ENCODE results near the gene KLHL35. TPM values are rescaled to one million over a fixed set of nuclear protein-coding genes. Genes with fewer than 3 reads are reported as not detected.
"Not testable (repeated sequence)": the region's sequence is repeated elsewhere in the genome, so short reads cannot be mapped to it uniquely, and the experiment has no call there.

The KLHL35 gene
- total RNA-seq, 4 donors from 2014 or later = 2.5 TPM; not detected in 3

DNA sequence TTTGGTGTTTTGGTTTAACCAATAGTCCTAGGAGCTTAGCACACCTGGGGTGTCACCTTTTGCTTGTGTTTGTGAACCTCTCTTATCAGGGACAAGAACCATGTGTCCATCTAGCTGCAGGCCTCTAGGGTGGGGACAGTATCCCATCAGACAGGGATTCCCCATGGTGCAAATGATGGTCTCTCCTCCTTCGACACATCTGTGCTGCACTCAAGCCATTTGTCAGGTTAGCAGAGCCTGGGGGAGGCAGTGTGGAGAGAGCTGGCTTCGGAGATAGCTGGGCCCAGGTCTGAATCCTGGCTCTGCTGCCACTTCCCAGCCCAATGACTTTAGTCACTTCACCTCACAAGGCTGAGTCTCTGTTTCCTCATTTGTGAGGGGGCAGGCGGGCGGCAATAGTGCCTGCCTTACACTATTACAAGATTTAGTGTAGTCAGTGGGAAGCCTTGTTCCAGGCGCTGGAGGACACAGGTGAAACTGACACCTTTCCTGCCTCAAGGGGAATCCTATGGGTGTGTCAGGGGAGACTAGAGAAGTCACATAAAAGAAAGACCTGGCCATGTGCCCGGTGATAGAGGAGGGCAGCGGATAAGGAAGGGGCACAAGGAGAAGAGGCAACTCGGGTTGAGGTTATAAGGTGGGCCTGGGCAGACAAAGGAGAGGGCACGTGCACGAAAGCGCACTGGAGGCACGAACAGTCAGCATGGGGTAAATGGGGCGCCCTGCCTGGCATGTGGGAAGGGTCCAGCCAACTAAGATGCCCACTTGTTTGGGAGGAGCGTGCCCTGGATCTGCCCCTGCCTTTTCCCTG lies 12.6 kb downstream of the KLHL35 start:
- TF ChIP-seq POLR2A (IDR thresholded peaks at IDR 0.05) = no peak
- TF ChIP-seq, protein P1, sequence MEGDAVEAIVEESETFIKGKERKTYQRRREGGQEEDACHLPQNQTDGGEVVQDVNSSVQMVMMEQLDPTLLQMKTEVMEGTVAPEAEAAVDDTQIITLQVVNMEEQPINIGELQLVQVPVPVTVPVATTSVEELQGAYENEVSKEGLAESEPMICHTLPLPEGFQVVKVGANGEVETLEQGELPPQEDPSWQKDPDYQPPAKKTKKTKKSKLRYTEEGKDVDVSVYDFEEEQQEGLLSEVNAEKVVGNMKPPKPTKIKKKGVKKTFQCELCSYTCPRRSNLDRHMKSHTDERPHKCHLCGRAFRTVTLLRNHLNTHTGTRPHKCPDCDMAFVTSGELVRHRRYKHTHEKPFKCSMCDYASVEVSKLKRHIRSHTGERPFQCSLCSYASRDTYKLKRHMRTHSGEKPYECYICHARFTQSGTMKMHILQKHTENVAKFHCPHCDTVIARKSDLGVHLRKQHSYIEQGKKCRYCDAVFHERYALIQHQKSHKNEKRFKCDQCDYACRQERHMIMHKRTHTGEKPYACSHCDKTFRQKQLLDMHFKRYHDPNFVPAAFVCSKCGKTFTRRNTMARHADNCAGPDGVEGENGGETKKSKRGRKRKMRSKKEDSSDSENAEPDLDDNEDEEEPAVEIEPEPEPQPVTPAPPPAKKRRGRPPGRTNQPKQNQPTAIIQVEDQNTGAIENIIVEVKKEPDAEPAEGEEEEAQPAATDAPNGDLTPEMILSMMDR (IDR thresholded peaks at IDR 0.05) = no peak
- Histone ChIP-seq H3K4me3 (no peak overlapping the region), H3K36me3 (no peaks in the 10 kb centered on the region), H3K4me1 (no peaks in the 10 kb centered on the region), H3K27me3 (no peaks in the 10 kb centered on the region), H3K9me3 (no peaks in the 10 kb centered on the region), H3K27ac (no peak overlapping the region)
- no peak for DNase-seq
- intact Hi-C loops (cut with DNase I; ENCODE audit: low total_unique reads) = no loop called here

DNA sequence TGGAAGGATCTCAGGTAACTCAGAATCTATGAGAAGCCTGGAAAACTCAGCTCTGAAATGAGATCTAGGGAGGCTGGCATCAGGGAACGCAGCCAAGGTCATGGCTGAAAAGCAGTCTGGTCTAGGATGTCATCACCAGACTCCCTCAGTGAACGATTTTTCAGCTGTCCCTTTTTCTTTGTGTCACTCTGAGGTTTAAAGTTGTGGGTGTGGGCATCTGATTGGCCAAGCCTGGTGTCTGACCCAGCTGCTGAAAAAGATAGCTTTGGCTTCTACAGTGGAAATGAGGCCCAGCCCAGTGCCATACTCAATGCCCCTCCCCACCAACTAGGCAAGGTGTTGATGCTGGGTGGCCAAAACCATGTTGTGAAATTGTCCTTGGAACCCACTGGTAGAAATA lies 19.1 kb downstream of the KLHL35 start:
- H3K27ac ChIP-seq = no peak overlapping the region
- H3K36me3 ChIP-seq = no peaks in the 10 kb centered on the region
- intact Hi-C loops (cut with DNase I; ENCODE audit: low total_unique reads) = no loop called here
- H3K4me1 ChIP-seq = no peaks in the 10 kb centered on the region
- no peaks in the 10 kb centered on the region for H3K9me3 ChIP-seq
- TF ChIP-seq, protein P1 (IDR thresholded peaks at IDR 0.05) = no peak
- no peak for TF ChIP-seq POLR2A (IDR thresholded peaks at IDR 0.05)
- no peaks in the 10 kb centered on the region for H3K27me3 ChIP-seq
- no peak overlapping the region for H3K4me3 ChIP-seq
- no peak for DNase-seq

DNA sequence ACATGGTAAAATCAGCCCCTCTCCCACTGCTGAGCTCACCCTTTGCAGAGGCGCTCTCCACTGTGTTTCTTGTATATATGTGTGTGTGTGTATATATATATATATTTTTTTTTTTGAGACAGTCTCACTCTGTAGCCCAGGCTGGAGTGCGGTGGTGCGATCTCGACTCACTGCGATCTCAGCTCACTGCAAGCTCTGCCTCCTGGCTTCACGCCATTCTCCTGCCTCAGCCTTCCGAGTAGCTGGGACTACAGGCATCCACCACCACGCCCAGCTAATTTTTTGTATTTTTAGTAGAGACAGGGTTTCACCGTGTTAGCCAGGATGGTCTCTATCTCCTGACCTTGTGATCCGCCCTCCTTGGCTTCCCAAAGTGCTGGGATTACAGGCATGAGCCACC lies 19.9 kb downstream of the KLHL35 start:
- H3K27me3 ChIP-seq; intact Hi-C loops (cut with DNase I; ENCODE audit: low total_unique reads); H3K4me1 ChIP-seq; DNase-seq; H3K36me3 ChIP-seq; H3K4me3 ChIP-seq; H3K9me3 ChIP-seq; H3K27ac ChIP-seq: not testable (repeated sequence)

DNA sequence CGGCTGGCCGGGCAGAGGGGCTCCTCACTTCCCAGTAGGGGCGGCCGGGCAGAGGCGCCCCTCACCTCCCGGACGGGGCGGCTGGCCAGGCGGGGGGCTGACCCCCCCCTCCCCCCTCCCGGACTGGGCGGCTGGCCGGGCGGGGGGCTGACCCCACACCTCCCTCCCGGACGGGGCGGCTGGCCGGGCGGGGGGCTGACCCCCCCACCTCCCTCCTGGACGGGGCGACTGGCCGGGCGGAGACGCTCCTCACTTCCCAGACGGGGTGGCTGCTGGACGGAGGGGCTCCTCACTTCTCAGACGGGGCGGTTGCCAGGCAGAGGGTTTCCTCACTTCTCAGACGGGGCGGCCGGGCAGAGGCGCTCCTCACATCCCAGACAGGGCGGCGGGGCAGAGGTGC lies 23.0 kb downstream of the KLHL35 start:
- H3K4me3 ChIP-seq; H3K9me3 ChIP-seq; H3K27ac ChIP-seq; H3K27me3 ChIP-seq; DNase-seq; intact Hi-C loops (cut with DNase I; ENCODE audit: low total_unique reads); H3K4me1 ChIP-seq; H3K36me3 ChIP-seq: not testable (repeated sequence)

DNA sequence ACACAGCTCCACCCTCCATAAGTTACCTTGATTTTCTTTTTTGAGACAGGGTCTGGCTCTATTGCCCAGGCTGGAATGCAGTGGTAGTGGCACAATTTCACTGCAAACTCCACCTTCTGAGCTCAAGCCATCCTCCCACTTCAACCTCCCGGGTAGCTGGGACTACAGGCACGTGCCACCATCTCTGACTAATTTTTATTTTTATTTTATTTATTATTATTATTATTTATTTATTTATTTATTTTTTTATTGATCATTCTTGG lies 24.1 kb downstream of the KLHL35 start:
- H3K36me3 ChIP-seq = no peaks in the 10 kb centered on the region
- no peak overlapping the region for H3K27ac ChIP-seq

DNA sequence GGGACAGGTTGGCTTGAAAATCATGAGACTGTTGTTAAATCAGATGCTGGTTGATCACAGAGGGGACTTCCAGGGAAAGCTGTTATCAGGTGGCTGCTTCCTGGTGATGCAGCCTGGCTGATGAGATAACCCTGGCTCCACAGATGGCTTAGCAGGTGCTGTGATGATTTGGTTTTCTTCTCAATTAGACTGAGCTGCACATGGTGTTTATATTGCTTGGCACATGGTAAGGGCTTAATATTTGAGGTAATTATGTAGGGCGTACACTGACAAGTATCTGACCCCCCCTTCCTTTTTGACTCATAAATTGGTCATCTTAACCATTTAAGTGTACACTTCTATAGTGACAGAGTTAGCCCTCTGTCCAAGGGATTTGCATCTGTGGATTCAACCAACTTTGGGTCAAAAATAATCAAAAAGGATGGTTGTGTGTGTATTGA lies 26.6 kb downstream of the KLHL35 start:
- H3K27me3 ChIP-seq = no peaks in the 10 kb centered on the region
- DNase-seq = no peak
- H3K9me3 ChIP-seq = no peaks in the 10 kb centered on the region
- TF ChIP-seq POLR2A (IDR thresholded peaks at IDR 0.05) = no peak
- TF ChIP-seq, protein P1 (IDR thresholded peaks at IDR 0.05) = no peak
- H3K4me3 ChIP-seq = no peak overlapping the region
- no peak overlapping the region for H3K27ac ChIP-seq
- H3K4me1 ChIP-seq = peaks cover 0 to 6% of the 10 kb centered on the region in 2 donors
- H3K36me3 ChIP-seq = no peaks in the 10 kb centered on the region
- intact Hi-C loops (cut with DNase I; ENCODE audit: low total_unique reads) = no loop called here

More for the DNA sequence above, 24.1 kb downstream of the KLHL35 start:
- Histone ChIP-seq H3K4me3 (no peak overlapping the region), H3K9me3 (no peaks in the 10 kb centered on the region), H3K4me1 (no peaks in the 10 kb centered on the region), H3K27me3 (no peaks in the 10 kb centered on the region)
- TF ChIP-seq POLR2A (IDR thresholded peaks at IDR 0.05) = no peak
- TF ChIP-seq, protein P1 (IDR thresholded peaks at IDR 0.05) = no peak
- no peak for DNase-seq
- intact Hi-C loops (cut with DNase I; ENCODE audit: low total_unique reads) = no loop called here

All from uterus (tissue), 4 donors.